ENCODE data around the gene UBE2O.

Gene UBE2O

GRCh38 chr17:76445697-76446448 lies 7.1 kb downstream of the UBE2O start:
- no peak overlapping the region for H3K4me3 ChIP-seq (ENCODE audit: low read length)

GRCh38 chr17:76444518-76445311 lies 8.2 kb downstream of the UBE2O start:
- no peak for TF ChIP-seq ZNF274 (IDR thresholded peaks at IDR 0.05; ENCODE audit: low read depth, low read length)
- H3K4me3 ChIP-seq (ENCODE audit: low read length): no peak overlapping the region

More at GRCh38 chr17:76445697-76446448, 7.1 kb downstream of the UBE2O start:
- TF ChIP-seq ZNF274 (IDR thresholded peaks at IDR 0.05; ENCODE audit: low read depth, low read length): no peak

- no peak overlapping the region for H3K4me3 ChIP-seq (ENCODE audit: low read length)
- no peak for TF ChIP-seq ZNF274 (IDR thresholded peaks at IDR 0.05; ENCODE audit: low read depth, low read length)
Measured at GRCh38 chr17:76442341-76443338, 10.3 kb downstream of the UBE2O start.

GRCh38 chr17:76441686-76442340 lies 11.1 kb downstream of the UBE2O start:
- no peak overlapping the region for H3K4me3 ChIP-seq (ENCODE audit: low read length)
- TF ChIP-seq ZNF274 (IDR thresholded peaks at IDR 0.05; ENCODE audit: low read depth, low read length): no peak

- TF ChIP-seq ZNF274 (IDR thresholded peaks at IDR 0.05; ENCODE audit: low read depth, low read length): no peak
- H3K4me3 ChIP-seq (ENCODE audit: low read length): no peak overlapping the region
Measured at GRCh38 chr17:76440751-76441362, 12.1 kb downstream of the UBE2O start.

GRCh38 chr17:76439314-76439928 lies 13.5 kb downstream of the UBE2O start:
- TF ChIP-seq ZNF274 (IDR thresholded peaks at IDR 0.05; ENCODE audit: low read depth, low read length): no peak
- H3K4me3 ChIP-seq (ENCODE audit: low read length): no peak overlapping the region

- no peak for TF ChIP-seq ZNF274 (IDR thresholded peaks at IDR 0.05; ENCODE audit: low read depth, low read length)
Measured at GRCh38 chr17:76438906-76439305, 14.0 kb downstream of the UBE2O start.

GRCh38 chr17:76437467-76438402 lies 15.2 kb downstream of the UBE2O start:
- TF ChIP-seq ZNF274 (IDR thresholded peaks at IDR 0.05; ENCODE audit: low read depth, low read length): no peak

More at GRCh38 chr17:76438906-76439305, 14.0 kb downstream of the UBE2O start:
- no peak overlapping the region for H3K4me3 ChIP-seq (ENCODE audit: low read length)

GRCh38 chr17:76435751-76436150 lies 17.2 kb downstream of the UBE2O start:
- H3K4me3 ChIP-seq (ENCODE audit: low read length): no peak overlapping the region
- TF ChIP-seq ZNF274 (IDR thresholded peaks at IDR 0.05; ENCODE audit: low read depth, low read length): no peak

More at GRCh38 chr17:76437467-76438402, 15.2 kb downstream of the UBE2O start:
- H3K4me3 ChIP-seq (ENCODE audit: low read length): no peak overlapping the region

- TF ChIP-seq ZNF274 (IDR thresholded peaks at IDR 0.05; ENCODE audit: low read depth, low read length): no peak
- no peak overlapping the region for H3K4me3 ChIP-seq (ENCODE audit: low read length)
Measured at GRCh38 chr17:76434870-76435269, 18.1 kb downstream of the UBE2O start.

GRCh38 chr17:76433693-76434092 lies 19.3 kb downstream of the UBE2O start:
- no peak overlapping the region for H3K4me3 ChIP-seq (ENCODE audit: low read length)
- TF ChIP-seq ZNF274 (IDR thresholded peaks at IDR 0.05; ENCODE audit: low read depth, low read length): no peak
